Urinary bladder (tissue), 4 donors: Measurements from ENCODE around the gene HUNK. TPM values are rescaled to one million over a fixed set of nuclear protein-coding genes. Genes with fewer than 3 reads are reported as not detected.
A peak's percentile ranks its signal among the peaks of the same experiment; 100 is the strongest.

Source experiments
- DNase-seq: peaks from one replicate; pipeline ENCODE4 v3.0.0-alpha.2; 2015; ENCODE audit errors: extremely low spot score
- H3K27ac ChIP-seq: one replicate; pipeline ENCODE4 v1.5.1; 2013; ENCODE audit warnings: low read depth, mild to moderate bottlenecking, moderate library complexity
- H3K36me3 ChIP-seq: one replicate; pipeline ENCODE4 v1.6.1; 2013; ENCODE audit warnings: mild to moderate bottlenecking, moderate library complexity; ENCODE audit not compliant: insufficient read depth
- H3K4me1 ChIP-seq: one replicate; pipeline ENCODE4 v1.6.1; 2013; ENCODE audit warnings: mild to moderate bottlenecking, moderate library complexity; ENCODE audit not compliant: insufficient read depth
- H3K4me3 ChIP-seq: one replicate; pipeline ENCODE4 v1.5.1; 2013; ENCODE audit warnings: low read depth, low read length
- WGBS: extraction: QIAGEN DNeasy Blood & Tissue Kit; methylation state at CpG from one replicate; pipeline ENCODE4 v1.1.7; 2013; 5-methylcytosine and 5-hydroxymethylcytosine counted together
- polyA plus RNA-seq: library from polyadenylated mRNA; stranded (reverse); fragments of 200-250 nt; gene quantifications from one replicate; pipeline ENCODE4 v1.2.3, GENCODE V29; 2013
- total RNA-seq: library from RNA; depleted of rRNA; stranded (reverse); fragments of >200 nt; gene quantifications from one replicate; pipeline ENCODE4 v1.2.3, GENCODE V29; 2014
- donor health status: healthy with polysubstance abuse.
- donor health status: healthy.

The HUNK gene
- total RNA-seq (7.3 TPM), polyA plus RNA-seq (2.8 TPM)

DNA sequence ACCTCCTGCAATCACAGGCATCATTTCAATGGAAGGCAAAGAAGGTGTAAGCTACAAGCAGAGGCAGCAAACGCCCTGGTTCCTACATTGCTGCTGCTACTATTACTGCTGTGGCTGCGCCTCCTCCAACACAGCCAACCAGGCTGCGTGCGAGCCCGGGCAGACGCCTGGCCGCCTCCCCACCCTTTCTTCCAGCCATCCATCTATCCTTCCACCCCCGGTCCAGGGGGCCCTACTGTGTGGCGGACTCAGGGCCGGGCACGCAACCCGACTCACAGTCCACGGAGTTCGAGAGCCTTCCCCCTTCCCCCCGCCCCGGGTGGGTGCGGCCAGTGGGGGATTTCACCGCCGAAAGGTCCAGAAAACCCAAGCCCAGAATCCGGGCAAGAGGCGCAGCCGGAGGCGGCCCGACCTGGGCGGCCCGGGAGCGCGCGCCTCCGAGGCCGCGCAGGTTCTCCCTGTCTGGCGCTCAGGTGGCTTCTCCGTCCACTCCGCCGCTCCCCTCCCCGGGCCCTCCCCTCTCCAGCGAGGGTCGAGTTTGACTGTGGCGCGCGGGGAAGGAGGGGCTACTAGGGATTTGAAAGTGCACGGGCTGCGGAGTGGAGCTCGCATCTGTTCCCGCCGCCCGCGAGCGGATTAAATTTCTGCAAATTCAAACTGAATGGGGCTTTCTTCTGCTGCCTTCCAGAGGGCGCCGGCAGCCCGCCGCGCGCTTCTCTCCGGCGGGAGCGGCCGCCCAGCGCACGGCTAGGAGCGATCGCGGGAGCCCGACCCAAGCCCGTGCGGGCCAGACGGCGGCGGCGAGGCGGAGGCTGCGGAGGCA is at the start of gene HUNK:
Gene HUNK (plus strand): TSS at position 569 of the 823 bp plus-strand sequence. CDS start 655 bp downstream, outside the sequence.
- WGBS, result under 1% methylated on average over 74 of the region's 74 CpGs
- H3K4me1 ChIP-seq, result no peaks in the 10 kb centered on the region
- H3K36me3 ChIP-seq, result no peaks in the 10 kb centered on the region
- peak within 1 kb of the TSS; percentile 57 for H3K27ac ChIP-seq
- peak within 1 kb of the TSS; percentile 82 for H3K4me3 ChIP-seq
- DNase-seq, result no peak

DNA sequence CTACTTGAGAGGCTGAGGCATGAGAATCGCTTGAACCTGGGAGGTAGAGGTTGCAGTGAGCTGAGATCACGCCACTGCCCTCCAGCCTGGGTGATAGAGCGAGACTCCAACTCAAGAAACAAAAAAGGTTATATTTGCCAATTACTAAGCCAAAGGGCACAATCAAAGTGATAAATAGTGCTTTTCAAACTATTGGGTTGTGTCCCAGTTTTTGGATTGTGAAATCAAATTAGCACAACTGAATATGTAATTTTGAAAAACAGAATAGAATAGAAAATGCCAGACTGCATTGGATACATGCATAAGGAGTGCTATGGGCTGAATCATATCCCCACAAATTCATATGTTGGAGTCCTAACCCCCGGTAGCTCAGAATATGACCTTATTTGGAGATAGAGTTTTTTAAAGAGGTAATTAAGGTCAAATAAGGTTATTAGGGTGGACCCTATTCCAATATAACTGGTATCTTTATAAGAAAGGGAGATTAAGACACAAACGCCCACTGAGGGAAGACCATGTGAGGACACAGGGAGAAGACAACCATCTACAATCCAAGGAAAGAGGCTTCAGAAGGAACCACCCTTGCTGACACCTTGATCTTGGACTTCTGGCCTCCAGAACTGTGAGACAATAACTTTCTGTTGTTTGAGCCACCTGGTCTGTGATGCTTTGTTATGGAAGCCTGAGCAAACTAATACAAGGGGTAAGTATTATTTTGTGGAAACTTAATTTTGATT is 42.9 kb upstream of the HUNK start:
- Histone ChIP-seq H3K36me3 (no peaks in the 10 kb centered on the region), H3K27ac (no peak overlapping the region), H3K4me3 (no peak overlapping the region), H3K4me1 (no peaks in the 10 kb centered on the region)
- 86% methylated on average over 5 of the region's 5 CpGs for WGBS
- DNase-seq, result no peak

DNA sequence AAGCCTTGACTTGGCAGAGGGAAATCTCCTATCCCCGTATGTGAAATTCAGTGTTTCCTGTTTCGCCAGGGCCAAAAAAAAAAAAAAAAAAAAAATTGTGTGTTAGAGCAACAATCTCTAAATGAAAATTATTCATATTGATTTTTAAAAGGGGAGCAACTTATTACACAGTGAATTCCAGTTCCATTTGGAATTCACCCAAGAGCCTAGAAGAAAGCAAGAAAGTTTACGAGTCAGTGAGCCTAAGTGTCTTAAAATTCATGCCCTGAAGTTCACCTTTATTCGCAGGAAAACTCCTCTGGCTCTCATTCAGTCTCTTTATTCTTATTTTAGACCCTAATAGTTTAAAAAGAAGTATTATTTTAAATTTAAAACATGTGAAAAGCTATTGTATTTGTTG is 42.1 kb upstream of the HUNK start:
- 50% methylated on average over 4 of the region's 4 CpGs for WGBS
- H3K27ac ChIP-seq, result no peak overlapping the region
- H3K4me1 ChIP-seq, result no peaks in the 10 kb centered on the region
- H3K4me3 ChIP-seq, result no peak overlapping the region
- DNase-seq, result no peak
- no peaks in the 10 kb centered on the region for H3K36me3 ChIP-seq

DNA sequence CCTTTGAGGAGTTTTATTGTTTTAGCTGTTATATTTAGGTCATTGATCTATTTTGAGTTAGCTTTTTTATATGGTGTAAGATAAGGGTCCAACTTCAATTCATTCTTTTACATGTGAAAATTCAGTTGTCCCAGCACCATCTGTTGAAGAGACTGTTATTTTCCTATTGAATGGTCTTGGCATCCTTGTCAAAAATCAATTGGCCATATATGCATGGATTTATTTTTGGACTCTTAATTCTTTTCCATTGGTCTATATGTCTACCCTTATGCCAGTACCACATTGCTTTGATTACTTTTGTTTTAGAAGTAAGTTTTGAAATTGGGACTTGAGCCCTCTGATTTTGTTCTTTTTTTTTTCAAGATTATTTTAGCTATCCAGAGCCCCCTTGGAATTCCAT is 35.8 kb upstream of the HUNK start:
- H3K4me1 ChIP-seq, result no peaks in the 10 kb centered on the region
- no peaks in the 10 kb centered on the region for H3K36me3 ChIP-seq
- no peak for DNase-seq
- no peak overlapping the region for H3K27ac ChIP-seq
- no peak overlapping the region for H3K4me3 ChIP-seq

GRCh38 chr21:31837618-31838390 is 35.0 kb upstream of the HUNK start:
- no peaks in the 10 kb centered on the region for H3K4me1 ChIP-seq
- no peak for DNase-seq
- no peak overlapping the region for H3K27ac ChIP-seq
- WGBS, result 72% methylated on average over 3 of the region's 3 CpGs
- H3K36me3 ChIP-seq, result no peaks in the 10 kb centered on the region
- no peak overlapping the region for H3K4me3 ChIP-seq

DNA sequence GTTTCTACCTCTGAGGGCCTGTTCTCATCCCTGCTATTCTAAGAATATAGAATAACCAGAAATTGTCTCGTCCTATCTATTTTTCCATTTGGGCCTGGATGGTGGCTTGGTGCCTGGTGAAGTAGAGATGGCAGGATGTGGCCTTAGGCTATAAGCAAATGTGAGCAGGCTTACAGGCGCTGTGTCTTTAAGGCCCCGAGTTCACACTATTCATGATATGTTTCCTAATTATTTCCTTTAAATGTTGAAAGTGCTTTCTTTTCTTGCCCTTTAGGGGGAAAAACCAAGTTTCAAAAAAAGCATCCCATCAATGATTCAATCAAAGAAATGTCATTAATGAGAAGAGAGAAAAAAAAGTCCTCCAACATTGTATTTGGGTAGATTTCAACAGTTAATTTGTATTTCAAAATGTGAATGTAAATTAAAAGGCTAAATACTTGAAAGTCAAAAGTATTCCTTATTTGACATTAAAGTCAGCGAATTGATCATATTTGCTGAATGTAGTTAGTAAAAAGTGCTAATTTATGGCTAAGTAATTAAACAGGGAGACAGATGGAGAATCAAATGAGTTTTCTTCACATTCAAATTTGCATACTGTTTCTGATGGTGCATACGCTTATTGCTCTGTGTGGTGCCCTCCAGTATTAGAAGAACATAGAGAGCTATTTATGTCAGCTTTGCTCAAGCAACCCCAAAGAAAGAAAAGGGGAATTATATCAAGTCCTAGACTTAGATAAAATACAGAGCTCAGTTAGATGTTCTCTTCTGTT is 34.0 kb upstream of the HUNK start:
- Histone ChIP-seq H3K4me1 (no peaks in the 10 kb centered on the region), H3K36me3 (no peaks in the 10 kb centered on the region), H3K4me3 (no peak overlapping the region), H3K27ac (no peak overlapping the region)
- WGBS, result 89% methylated on average over 5 of the region's 5 CpGs
- DNase-seq, result no peak

DNA sequence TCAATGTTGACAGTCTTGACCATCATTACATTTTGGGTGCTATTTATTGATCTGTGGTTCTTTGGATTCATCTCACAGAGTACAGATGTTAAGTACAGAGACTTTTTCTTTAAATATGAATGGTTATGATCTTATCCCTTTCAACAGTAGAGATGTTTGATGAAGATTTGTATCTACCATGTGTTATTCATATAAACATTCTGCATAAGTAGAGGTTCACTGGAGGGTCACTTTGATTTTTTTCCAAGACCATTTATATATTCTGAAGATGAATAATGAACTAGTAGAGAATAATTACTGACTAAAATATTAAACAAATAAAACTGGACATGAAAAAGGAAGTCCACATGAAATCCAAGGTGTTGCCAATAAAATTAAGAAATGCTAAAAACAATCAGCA is 28.6 kb upstream of the HUNK start:
- DNase-seq, result no peak
- no peak overlapping the region for H3K27ac ChIP-seq
- H3K4me3 ChIP-seq, result no peak overlapping the region
- no peaks in the 10 kb centered on the region for H3K4me1 ChIP-seq
- H3K36me3 ChIP-seq, result no peaks in the 10 kb centered on the region

DNA sequence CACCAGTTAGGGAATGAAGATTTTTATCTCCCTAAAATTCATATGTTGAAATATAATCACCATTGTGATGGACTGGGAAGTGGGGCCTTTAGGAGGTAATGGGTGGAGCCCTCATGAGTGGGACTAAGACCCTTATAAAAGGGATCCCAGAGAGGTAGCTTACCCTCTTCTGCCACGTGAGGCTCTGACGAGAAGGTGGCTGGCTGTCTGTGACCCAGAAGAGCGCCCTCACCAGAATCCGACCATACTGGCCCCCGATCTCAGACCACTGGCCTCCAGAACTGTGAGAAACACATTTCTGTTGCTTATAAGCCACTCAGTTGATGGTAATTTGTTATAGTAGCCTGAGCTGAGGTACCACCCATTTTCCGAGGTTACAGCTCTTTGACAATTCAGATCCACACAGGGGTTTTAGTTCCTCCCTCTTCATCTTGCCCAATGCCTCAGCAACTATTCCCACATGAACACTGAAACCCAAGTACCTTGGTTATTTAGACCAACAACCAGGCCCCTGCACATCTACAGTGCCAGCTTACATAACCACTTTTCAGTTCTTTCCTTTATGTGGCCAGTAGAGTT is 27.6 kb upstream of the HUNK start:
- DNase-seq, result no peak
- WGBS, result 87% methylated on average over 6 of the region's 6 CpGs
- H3K27ac ChIP-seq, result no peak overlapping the region
- H3K4me3 ChIP-seq, result no peak overlapping the region
- H3K4me1 ChIP-seq, result no peaks in the 10 kb centered on the region
- no peaks in the 10 kb centered on the region for H3K36me3 ChIP-seq

DNA sequence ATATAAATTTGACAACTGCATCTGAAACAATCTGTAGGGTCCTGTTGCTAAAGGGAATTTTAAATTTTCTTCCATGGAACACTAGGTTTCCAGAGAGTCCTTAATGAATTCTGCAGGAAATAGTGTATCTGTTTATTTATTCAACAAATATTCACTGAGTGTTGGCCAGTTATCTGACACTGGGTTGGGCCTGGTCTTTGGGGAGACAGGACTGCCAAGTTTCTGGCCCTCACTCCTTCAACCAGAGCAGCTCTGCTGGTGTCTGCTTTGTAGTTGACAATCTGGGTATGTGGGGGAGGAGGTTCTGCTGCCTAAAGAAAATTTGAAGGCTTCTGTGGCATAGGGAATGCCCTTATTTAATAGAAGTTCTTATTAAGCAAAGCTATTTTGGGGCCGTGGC is 26.1 kb upstream of the HUNK start:
- Histone ChIP-seq H3K4me3 (no peak overlapping the region), H3K27ac (no peak overlapping the region), H3K36me3 (no peaks in the 10 kb centered on the region), H3K4me1 (no peaks in the 10 kb centered on the region)
- no peak for DNase-seq
- 93% methylated on average over 1 of the region's 1 CpG for WGBS

- Histone ChIP-seq H3K4me1 (no peaks in the 10 kb centered on the region), H3K27ac (no peak overlapping the region), H3K4me3 (no peak overlapping the region), H3K36me3 (no peaks in the 10 kb centered on the region)
- DNase-seq, result no peak
- WGBS, result 58% methylated on average over 3 of the region's 3 CpGs
These were observed 25.1 kb upstream of the HUNK start for GRCh38 chr21:31847761-31848160.

DNA sequence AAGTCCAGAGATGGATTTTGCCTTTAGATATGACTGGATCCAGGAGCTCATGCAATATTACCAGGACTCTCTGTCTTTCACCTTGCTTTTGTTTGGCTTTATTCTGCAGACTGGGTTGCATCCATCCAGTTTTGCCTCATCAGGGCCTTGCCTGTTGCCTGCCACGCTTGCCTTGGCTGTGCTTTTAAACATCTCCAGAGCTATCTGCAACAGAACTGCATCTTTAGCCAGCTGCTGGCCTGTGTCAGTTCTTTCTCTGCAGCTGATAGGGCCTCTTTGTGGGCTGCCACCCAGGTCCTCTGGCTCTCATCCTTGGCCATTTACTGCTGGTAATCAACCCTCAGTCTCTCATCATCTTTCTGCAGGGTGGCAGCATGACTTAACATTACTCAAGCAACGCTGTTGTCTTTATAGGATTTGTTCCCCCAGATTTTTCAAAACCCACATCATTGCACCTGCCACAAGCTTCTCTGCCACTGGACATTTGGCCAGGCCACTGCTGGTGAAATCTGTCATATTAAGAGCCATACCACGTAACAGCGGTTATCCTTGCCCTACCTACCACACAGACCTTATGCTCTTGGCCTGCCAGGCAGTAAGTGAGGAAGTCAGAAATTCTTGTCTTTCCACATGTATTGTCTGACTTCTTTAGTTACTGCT is 24.4 kb upstream of the HUNK start:
- H3K4me1 ChIP-seq, result no peaks in the 10 kb centered on the region
- no peak for DNase-seq
- H3K4me3 ChIP-seq, result no peak overlapping the region
- no peak overlapping the region for H3K27ac ChIP-seq
- 75% methylated on average over 4 of the region's 4 CpGs for WGBS
- H3K36me3 ChIP-seq, result no peaks in the 10 kb centered on the region

- H3K27ac ChIP-seq, result no peak overlapping the region
- DNase-seq, result no peak
- 88% methylated on average over 7 of the region's 7 CpGs for WGBS
- H3K4me3 ChIP-seq, result no peak overlapping the region
- no peaks in the 10 kb centered on the region for H3K36me3 ChIP-seq
- H3K4me1 ChIP-seq, result no peaks in the 10 kb centered on the region
These were observed 21.9 kb upstream of the HUNK start for GRCh38 chr21:31850886-31851285.
